Activated CD4-positive, alpha-beta T cell treated with anti-CD3 and anti-CD28 coated beads for 36 hours (primary cell): Measurements from ENCODE around the gene NOL9. TPM values are rescaled to one million over a fixed set of nuclear protein-coding genes. Genes with fewer than 3 reads are reported as not detected.

Experiments used
- ATAC-seq: fragments of 200-7000 bp; cut with Tn5 transposase; one replicate; pipeline ENCODE4 v1.10.0; 2021; ENCODE audit warnings: mild to moderate bottlenecking, moderate library complexity
- CTCF ChIA-PET: fragments of 350-600 bp; sonication (Branson Sonifier 250); formaldehyde crosslinking; loops from one replicate; lab custom pipeline; 2021; ENCODE audit warnings: antibody characterized with exemption; lab: Charles Lee
- POLR2A ChIA-PET: fragments of 350-600 bp; sonication (Branson Sonifier 250); formaldehyde crosslinking; loops from one replicate; lab custom pipeline; 2021; ENCODE audit warnings: antibody characterized with exemption, inconsistent platforms; lab: Charles Lee
- DNase-seq: peaks from one replicate; pipeline ENCODE4 v3.0.0-alpha.2; 2020
- H3K27ac Mint-ChIP-seq: one replicate; pipeline ENCODE4 v1.8.0; 2021; ENCODE audit warnings: mixed read lengths
- H3K27me3 Mint-ChIP-seq: one replicate; pipeline ENCODE4 v1.8.0; 2021; ENCODE audit warnings: mixed read lengths
- H3K36me3 Mint-ChIP-seq: one replicate; pipeline ENCODE4 v1.8.0; 2021; ENCODE audit warnings: low read depth, mixed read lengths
- H3K4me1 Mint-ChIP-seq: one replicate; pipeline ENCODE4 v1.8.0; 2021; ENCODE audit warnings: mixed read lengths
- H3K4me3 Mint-ChIP-seq: one replicate; pipeline ENCODE4 v1.8.0; 2021; ENCODE audit warnings: mild to moderate bottlenecking, moderate library complexity, mixed read lengths
- H3K9me3 Mint-ChIP-seq: one replicate; pipeline ENCODE4 v1.8.0; 2021; ENCODE audit warnings: low read depth, mixed read lengths
- intact Hi-C, 2 experiments: fragments of 100-400 bp; cut with DNase I in 1 of 2; cut with micrococcal nuclease in 1 of 2; formaldehyde crosslinking; loops; one replicate each; pipeline versions ENCODE4 v1.14.2 to v1.15.1; 2022 to 2024; cut with DNase I, micrococcal nuclease
- total RNA-seq, 2 experiments: library from RNA; stranded (reverse); gene quantifications; one replicate each; pipeline ENCODE4 v1.2.3, GENCODE V29; 2021

Gene NOL9
- total RNA-seq, 2 experiments from 2014 or later: 37.4 to 44.7 TPM

GRCh38 chr1:6487804-6488484 is 66.4 kb downstream of the NOL9 start:
- CTCF ChIA-PET: interaction anchor here (0.7 to 2.4 kb wide), 8 partner anchors 10 to 22 kb away, joined by 3 to 10 read pairs (median 6); partner anchors contain the start of gene TNFRSF25
- Mint-ChIP-seq H3K4me3 (no peak overlapping the region), H3K27ac (no peak overlapping the region), H3K4me1 (peaks cover 16% of the 10 kb centered on the region), H3K27me3 (peaks cover 17% of the 10 kb centered on the region), H3K9me3 (no peaks in the 10 kb centered on the region), H3K36me3 (no peaks in the 10 kb centered on the region)
- no peak for DNase-seq
- POLR2A ChIA-PET: no interaction called here
- intact Hi-C loops: loop anchor here (1.0 to 5.0 kb wide), 5 partner anchors 12 to 731 kb away; no protein-coding TSS in a partner anchor
- ATAC-seq: no peak

DNA sequence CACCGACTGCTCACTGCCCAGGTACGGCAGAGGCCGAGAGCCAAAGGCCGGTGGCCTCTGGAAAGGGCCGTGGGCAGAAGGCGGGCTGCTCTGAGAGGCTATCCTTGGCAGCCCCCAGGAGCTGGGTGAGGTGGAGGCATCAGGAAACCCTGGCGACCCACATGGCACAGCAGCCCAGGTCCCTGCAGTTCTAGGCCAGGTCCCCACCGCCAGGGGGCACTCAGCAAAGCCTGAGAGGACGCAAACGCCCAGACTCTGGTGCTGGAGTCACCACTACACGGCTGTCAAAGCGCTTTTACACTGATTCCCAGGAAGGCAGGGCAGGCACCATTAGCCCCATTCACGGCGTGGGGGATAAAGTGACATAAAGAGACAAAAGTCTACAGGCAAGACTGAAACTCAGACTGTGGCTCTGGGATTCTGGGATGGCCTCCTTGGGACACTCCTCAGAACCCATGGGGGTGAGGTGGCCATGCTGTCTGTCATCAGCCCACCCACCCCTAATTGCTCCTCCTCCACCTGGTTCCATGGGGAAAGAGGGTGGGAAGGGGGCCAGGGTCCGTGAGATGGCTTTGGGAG is 67.8 kb downstream of the NOL9 start:
- ATAC-seq (peak; percentile 77), DNase-seq (peak; percentile 94)
- CTCF ChIA-PET: interaction anchor here (0.6 to 2.4 kb wide), 10 partner anchors 10 to 1001 kb away, joined by 3 to 10 read pairs (median 4); no protein-coding TSS in a partner anchor
- intact Hi-C loops: loop anchor here (1.0 to 5.0 kb wide), 6 partner anchors 36 to 732 kb away; partner anchors contain the start of gene NOL9 (in 1 of the 2)
- no peak overlapping the region for H3K27ac Mint-ChIP-seq
- POLR2A ChIA-PET: no interaction called here
- peaks cover 24% of the 10 kb centered on the region for H3K27me3 Mint-ChIP-seq
- H3K4me1 Mint-ChIP-seq: peaks cover 13% of the 10 kb centered on the region
- H3K9me3 Mint-ChIP-seq: no peaks in the 10 kb centered on the region
- H3K36me3 Mint-ChIP-seq: no peaks in the 10 kb centered on the region
- no peak overlapping the region for H3K4me3 Mint-ChIP-seq

DNA sequence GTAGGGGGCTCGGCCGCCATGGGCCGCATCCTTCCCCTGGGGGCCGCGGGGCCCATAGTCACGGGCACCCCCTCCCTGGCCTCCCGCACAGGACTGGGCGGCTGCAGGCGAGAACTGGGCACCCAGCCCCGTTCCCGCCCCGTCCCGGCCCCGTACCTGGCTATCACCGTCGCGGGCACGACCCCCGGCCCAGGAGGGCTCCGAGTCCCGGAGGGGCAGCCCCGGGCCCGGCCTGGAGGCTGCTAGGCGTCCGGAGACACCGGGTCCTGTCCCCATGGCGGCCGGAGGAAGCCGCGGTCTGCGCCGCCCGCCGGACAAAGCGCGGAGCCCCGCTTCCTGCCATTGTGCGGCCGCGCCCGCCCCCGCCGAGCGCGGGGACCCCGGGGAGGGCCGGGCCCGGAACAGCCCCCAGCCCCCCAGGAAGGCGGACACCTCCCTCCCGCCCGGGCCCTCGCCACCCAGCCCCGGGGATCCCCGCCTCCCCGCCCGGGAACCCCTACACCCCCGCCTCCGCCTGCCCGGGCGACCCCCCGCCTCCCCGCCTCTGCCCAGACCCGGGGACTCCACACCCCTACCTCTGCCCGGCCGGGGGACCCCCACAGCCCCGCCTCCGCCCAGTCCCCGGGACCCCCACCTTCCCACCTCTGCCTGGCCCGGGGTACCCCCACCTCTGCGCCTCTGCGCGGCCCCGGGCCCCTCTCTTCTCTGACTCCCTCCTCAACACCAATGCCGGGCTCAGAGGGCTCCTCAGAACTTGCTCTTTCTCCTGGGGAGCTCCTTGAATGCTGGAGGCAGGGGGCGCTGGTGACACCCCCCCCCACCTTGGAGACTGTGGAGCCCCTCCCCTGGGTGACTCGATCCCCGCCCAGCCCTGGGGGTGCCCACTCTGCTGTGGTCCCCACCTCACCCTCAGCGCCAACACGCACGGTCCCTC is 68.9 kb downstream of the NOL9 start:
- Mint-ChIP-seq H3K4me1 (peaks cover 7% of the 10 kb centered on the region), H3K9me3 (no peaks in the 10 kb centered on the region), H3K4me3 (no peak overlapping the region), H3K27ac (no peak overlapping the region), H3K27me3 (peaks cover 24% of the 10 kb centered on the region), H3K36me3 (no peaks in the 10 kb centered on the region)
- CTCF ChIA-PET: interaction anchor here (0.6 to 2.4 kb wide), 12 partner anchors 9 to 163 kb away, joined by 3 to 10 read pairs (median 4); no protein-coding TSS in a partner anchor
- POLR2A ChIA-PET: no interaction called here
- intact Hi-C loops: loop anchor here (1.0 to 5.0 kb wide), 6 partner anchors 37 to 733 kb away; partner anchors contain the start of gene NOL9 (in 1 of the 2)
- ATAC-seq (no peak), DNase-seq (no peak)

DNA sequence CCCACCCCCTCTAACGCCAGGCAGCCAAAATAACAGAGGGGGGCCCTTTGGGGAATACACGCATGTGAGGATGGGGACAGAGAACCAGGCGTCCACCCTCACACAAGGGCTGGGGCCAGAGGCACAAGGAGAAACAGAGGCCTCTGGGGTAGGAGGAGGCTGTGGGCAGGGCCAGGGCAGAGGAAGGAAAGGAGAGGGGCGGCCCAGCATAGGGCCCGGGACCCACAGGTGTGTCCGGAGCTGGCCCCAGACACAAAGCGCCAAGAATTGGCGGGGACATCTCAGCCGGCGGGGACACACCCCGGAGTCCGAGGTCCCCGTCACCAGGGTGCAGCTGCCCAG is 69.5 kb downstream of the NOL9 start:
- Mint-ChIP-seq H3K36me3 (no peaks in the 10 kb centered on the region), H3K27ac (no peak overlapping the region), H3K4me1 (peaks cover 7% of the 10 kb centered on the region), H3K4me3 (no peak overlapping the region), H3K27me3 (peaks cover 24% of the 10 kb centered on the region), H3K9me3 (no peaks in the 10 kb centered on the region)
- ATAC-seq (no peak), DNase-seq (no peak)
- intact Hi-C loops: loop anchor here in 1 of 2 experiments (5.0 kb wide), 2 partner anchors 42 to 733 kb away; no protein-coding TSS in a partner anchor
- POLR2A ChIA-PET: interaction anchor here (0.6 kb wide), 1 partner anchor 405 kb away, joined by 3 read pairs; no protein-coding TSS in a partner anchor
- CTCF ChIA-PET: interaction anchor here (0.6 to 0.9 kb wide), 2 partner anchors 28 to 127 kb away, joined by 3 read pairs; no protein-coding TSS in a partner anchor

GRCh38 chr1:6483761-6484117 is 70.6 kb downstream of the NOL9 start:
- intact Hi-C loops: no loop called here
- H3K36me3 Mint-ChIP-seq: no peaks in the 10 kb centered on the region
- POLR2A ChIA-PET: no interaction called here
- ATAC-seq (no peak), DNase-seq (no peak)
- peaks cover 7% of the 10 kb centered on the region for H3K4me1 Mint-ChIP-seq
- H3K27ac Mint-ChIP-seq: no peak overlapping the region
- CTCF ChIA-PET: interaction anchor here (1.1 kb wide), 1 partner anchor 24 kb away, joined by 3 read pairs; no protein-coding TSS in a partner anchor
- H3K27me3 Mint-ChIP-seq: peaks cover 24% of the 10 kb centered on the region
- no peak overlapping the region for H3K4me3 Mint-ChIP-seq
- H3K9me3 Mint-ChIP-seq: no peaks in the 10 kb centered on the region

- peaks cover 24% of the 10 kb centered on the region for H3K27me3 Mint-ChIP-seq
- intact Hi-C loops: no loop called here
- ChIA-PET CTCF (interaction anchor here (1.1 kb wide), 1 partner anchor 24 kb away, joined by 3 read pairs; no protein-coding TSS in a partner anchor), POLR2A (no interaction called here)
- ATAC-seq: no peak
- H3K27ac Mint-ChIP-seq: no peak overlapping the region
- no peak overlapping the region for H3K4me3 Mint-ChIP-seq
- peaks cover 7% of the 10 kb centered on the region for H3K4me1 Mint-ChIP-seq
- H3K9me3 Mint-ChIP-seq: no peaks in the 10 kb centered on the region
- no peaks in the 10 kb centered on the region for H3K36me3 Mint-ChIP-seq
- DNase-seq: no peak
These were observed 71.1 kb downstream of the NOL9 start for GRCh38 chr1:6483017-6483760.

- ChIA-PET POLR2A (no interaction called here), CTCF (interaction anchor here (0.7 to 2.1 kb wide), 3 partner anchors 11 to 134 kb away, joined by 3 to 5 read pairs (median 3); no protein-coding TSS in a partner anchor)
- Mint-ChIP-seq H3K27ac (no peak overlapping the region), H3K9me3 (no peaks in the 10 kb centered on the region), H3K36me3 (no peaks in the 10 kb centered on the region), H3K4me1 (peaks cover 7% of the 10 kb centered on the region), H3K27me3 (peaks cover 22% of the 10 kb centered on the region), H3K4me3 (no peak overlapping the region)
- intact Hi-C loops: no loop called here
- ATAC-seq (no peak), DNase-seq (no peak)
These were observed 72.5 kb downstream of the NOL9 start for GRCh38 chr1:6481820-6482219.

GRCh38 chr1:6477039-6477820 is 77.1 kb downstream of the NOL9 start:
- H3K36me3 Mint-ChIP-seq: no peaks in the 10 kb centered on the region
- no peaks in the 10 kb centered on the region for H3K9me3 Mint-ChIP-seq
- intact Hi-C loops: loop anchor here in 1 of 2 experiments (5.0 kb wide), 1 partner anchor 130 kb away; no protein-coding TSS in a partner anchor
- CTCF ChIA-PET: interaction anchor here (0.7 to 2.2 kb wide), 7 partner anchors 9 to 340 kb away, joined by 3 to 10 read pairs (median 4); no protein-coding TSS in a partner anchor
- no peak overlapping the region for H3K27ac Mint-ChIP-seq
- H3K4me1 Mint-ChIP-seq: peaks cover 2% of the 10 kb centered on the region
- ATAC-seq: no peak
- POLR2A ChIA-PET: no interaction called here
- DNase-seq: no peak
- peaks cover 2% of the 10 kb centered on the region for H3K27me3 Mint-ChIP-seq
- H3K4me3 Mint-ChIP-seq: no peak overlapping the region

DNA sequence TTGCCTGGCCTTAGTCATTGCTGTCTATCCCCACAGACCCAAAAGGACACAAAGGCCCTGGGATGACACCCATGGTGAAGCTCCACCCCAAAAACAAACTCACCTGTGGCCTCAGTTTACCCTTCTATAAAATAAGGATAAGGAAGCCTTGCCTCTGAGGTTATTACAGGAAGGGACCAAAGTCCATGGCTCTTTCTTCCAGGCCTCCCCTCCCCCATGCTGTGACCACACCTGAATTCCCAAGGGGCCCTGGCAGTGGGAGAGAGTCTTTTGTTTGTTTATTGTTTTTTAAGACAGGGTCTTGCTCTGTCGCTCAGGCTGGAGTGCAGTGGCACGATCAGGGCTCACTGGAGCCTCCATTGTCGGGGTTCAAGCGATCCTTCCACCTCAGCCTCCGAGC is 77.8 kb downstream of the NOL9 start:
- Mint-ChIP-seq H3K36me3 (no peaks in the 10 kb centered on the region), H3K27ac (no peak overlapping the region), H3K4me3 (no peak overlapping the region), H3K4me1 (peaks cover 2% of the 10 kb centered on the region), H3K9me3 (no peaks in the 10 kb centered on the region), H3K27me3 (no peaks in the 10 kb centered on the region)
- POLR2A ChIA-PET: no interaction called here
- no peak for DNase-seq
- no peak for ATAC-seq
- intact Hi-C loops: loop anchor here (1.0 to 5.0 kb wide), 2 partner anchors 12 to 129 kb away; no protein-coding TSS in a partner anchor
- CTCF ChIA-PET: interaction anchor here (0.9 to 2.2 kb wide), 4 partner anchors 10 to 22 kb away, joined by 3 to 10 read pairs (median 4); no protein-coding TSS in a partner anchor
